Measurements from ENCODE around the gene CFAP299.
A peak's percentile ranks its signal among the peaks of the same experiment; 100 is the strongest.

The CFAP299 gene

DNA sequence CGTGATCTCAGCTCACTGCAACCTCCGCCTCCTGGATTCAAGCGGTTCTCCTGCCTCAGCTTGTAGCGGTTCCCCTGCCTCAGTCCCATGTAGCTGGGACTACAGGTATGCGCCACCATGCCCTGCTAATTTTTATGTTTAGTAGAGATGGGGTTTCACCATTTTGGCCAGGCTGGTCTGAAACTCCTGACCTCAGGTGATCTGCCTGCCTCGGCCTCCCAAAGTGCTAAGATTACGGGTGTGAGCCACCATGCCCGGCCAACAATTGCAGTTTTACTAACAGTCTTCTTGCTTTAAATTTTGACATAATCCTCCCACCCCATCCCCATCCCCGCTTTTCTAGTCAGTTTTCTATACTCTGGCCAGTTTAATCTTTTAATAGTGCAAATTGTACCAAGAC, 112.0 kb downstream of the CFAP299 start:
- DNase-seq (ENCODE audit: low read depth in 2 of 2) = no peak

DNA sequence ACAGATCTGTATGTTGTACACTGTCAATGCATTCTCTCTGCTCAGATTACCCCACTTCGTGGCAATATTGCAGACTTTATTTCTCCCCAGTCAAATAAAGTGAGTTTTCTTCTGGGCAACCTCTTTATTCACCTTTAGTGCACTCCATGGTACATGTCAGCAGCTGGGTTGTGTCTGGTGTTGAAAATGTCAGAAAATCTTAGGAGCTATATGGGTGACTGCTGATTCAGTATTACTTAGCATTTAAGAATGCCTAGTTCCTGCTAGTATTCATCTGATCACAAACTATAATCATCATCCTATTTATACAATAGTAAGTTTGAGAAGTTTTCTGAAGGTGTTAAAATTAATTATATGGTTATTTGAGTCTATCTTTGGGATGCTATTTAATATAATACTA, 112.5 kb downstream of the CFAP299 start:
- DNase-seq (ENCODE audit: low read depth in 2 of 2) = no peak

DNA sequence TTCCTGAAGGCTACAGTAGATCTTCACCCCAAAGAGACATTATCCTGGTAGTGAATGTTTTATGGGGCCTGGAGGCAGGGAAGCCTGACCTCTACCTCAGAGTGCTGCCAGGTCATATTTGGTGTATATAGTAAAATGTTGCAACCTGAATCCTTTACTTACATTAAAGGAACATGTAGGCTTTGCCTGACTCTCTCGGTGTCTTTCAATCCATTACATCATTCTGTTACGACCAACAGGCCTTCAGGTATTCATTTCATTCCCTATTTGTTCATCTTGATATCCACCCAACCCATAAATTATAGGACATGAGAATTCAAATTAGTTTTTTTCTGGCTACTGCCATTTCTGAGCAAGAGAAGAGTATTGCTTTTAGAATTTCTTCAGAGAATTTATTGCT, 116.5 kb downstream of the CFAP299 start:
- DNase-seq (ENCODE audit: low read depth in 2 of 2) = no peak

DNA sequence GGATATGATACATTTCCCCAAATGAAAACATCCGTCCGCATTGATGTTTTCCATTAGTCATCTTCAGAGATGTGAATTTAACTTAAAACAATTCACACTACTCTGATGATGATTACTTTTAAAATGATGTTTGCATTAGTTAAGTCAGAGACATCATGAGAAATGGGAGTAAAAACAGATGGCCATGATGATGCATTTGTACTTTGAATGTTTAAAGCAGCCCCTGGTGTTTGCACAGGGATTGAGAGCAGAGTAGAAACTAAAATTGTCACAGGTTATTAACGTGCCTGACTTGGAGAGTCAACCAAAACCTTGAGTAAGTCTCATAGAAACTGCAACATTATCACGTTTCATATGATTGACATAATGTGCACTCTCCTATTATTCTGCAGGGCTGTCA, 117.2 kb downstream of the CFAP299 start:
- no peak for DNase-seq (ENCODE audit: low read depth in 2 of 2)

DNA sequence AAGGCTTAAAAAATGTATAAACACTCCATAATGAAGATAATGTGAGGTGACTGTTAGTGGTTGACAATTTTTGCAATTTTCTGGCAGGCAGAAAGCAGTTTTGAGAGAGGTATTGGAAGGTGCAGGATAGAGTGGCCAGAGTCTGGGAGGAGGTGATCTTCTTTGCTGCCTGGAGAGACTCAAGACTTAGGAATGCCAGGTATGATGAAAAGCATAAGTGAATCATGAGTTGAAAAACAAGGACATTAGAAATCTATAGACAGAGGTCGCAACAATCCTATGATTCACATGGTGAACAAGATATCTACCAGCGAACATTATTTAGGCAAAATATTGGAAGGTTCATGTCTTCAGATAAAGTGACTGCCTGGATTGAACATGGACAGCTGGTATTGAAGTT, 118.5 kb downstream of the CFAP299 start:
- DNase-seq (ENCODE audit: low read depth in 2 of 2) = no peak

DNA sequence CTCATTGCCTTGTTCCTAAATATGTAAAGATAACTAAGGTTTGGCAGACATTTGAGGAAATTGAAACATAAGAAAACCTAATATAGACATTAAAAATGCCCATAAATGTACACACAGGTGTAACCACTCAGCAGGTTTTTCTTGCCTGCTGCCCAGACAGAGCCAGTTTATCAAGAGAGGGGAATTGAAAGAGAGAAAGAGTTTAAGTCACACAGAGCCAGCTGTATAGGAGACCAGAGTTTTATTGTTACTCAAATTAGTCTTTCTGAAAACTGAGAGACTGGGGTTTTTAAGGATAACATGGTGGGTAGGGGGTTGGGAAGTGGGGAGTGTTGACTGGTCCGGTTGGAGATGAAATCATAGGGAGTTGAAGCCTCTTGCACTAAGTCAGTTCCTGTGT, 119.0 kb downstream of the CFAP299 start:
- no peak for DNase-seq (ENCODE audit: low read depth in 2 of 2)

DNA sequence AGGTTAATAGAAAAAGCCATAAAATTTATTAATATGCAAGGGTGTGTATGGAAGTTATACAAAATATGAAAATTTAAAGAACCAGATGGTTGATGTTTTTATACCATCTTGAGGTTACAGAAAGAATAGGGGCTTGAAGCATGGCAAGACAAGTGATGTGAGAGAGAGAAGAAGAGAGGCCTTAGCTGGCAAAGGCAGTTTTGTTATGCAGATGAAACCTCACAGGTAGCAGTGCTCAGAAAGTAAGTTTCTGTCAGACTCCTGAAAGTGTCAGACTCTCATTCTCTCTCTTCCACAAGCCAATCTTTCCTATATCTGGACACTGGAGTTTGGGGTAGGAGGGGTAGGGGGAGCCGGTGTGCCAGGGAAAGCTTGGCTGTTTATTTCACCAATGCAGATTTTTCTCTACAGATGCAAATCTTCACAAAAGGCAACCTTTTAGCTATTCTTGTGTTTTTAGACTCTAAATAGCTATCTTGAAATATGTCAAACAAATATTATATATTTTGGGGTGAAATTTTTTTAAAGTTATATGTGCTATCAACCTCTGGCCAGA, 124.5 kb downstream of the CFAP299 start:
- no peak for DNase-seq (ENCODE audit: low read depth in 2 of 2)

DNA sequence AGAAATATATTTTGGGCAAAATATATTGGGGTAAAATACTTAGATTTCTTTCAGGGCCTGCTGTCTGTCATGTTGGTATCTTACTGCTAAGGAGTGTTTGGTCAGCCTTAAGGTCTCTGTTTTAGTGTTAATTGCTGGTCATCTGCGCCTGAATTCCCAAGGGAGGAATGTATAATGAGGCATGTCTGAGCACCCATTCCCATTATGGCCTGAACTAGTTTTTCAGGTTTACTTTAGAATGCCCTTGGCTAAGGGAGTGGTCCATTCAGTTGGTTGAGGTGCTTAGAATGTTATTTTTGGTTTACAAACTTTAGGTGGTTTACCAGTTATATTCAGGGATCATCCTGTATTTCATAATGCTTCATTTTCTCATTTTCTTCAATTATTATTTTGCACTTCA, 125.9 kb downstream of the CFAP299 start:
- no peak for DNase-seq (ENCODE audit: low read depth in 2 of 2)

DNA sequence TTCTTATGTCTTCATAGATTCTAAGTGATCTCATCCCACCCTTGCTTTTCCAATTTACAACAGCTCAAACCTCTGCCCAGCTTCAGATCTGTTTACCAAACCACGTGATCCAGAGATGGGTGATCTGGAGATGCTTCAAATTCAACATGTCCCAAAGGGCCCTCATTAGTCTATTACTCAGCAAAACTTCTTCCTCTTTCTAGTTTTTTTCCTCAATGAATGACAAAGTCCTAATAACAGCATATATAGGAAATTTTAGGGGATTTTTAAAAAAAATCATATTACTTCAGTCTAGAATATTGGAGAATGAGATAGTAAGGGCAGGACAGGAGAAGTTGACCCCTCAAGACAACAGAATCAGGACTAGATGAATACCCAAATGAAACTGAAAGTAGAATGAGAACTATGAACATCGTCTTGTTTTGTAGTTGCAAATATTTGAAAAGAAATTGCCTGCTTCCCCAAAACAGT, 127.1 kb downstream of the CFAP299 start:
- DNase-seq (ENCODE audit: low read depth in 2 of 2) = no peak

DNA sequence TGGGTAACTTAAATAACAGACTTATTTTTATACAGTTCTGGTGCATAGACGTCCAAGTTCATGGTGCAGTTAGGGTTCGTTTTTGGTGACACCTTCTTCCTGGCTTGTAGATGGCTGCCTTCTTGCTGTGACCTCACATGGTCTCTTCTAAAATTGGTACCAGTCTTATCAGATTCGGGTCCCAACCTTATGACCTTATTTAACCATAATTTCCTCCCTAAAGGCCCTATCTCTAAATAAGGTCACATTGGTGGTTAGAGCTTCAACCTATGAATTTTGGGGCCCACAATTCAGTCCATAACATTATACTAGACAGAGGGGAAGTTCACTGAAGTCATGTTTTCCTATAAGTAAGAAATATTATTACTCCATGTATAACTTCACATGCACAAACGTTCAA, 128.0 kb downstream of the CFAP299 start:
- DNase-seq (ENCODE audit: low read depth in 2 of 2) = no peak

DNA sequence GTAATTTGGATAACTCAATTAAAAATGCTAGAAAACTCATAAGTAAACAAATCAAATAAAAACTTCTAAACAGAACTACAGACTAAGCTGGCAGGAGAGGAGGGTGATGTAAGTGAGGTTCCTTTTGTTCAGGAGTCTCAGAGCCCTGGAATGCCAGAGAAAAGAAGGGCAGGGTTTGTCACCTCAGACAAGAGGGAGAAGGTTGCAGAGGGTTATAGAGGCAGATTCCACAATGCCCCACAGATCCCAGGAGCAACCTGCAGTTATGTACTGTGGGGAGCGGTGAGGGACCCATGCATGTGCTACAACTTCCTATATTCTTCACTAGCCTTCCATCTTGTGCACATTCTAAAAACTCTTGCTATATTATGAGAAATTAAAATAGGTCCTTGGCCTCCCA, 129.7 kb downstream of the CFAP299 start:
- DNase-seq (ENCODE audit: low read depth in 2 of 2) = no peak

DNA sequence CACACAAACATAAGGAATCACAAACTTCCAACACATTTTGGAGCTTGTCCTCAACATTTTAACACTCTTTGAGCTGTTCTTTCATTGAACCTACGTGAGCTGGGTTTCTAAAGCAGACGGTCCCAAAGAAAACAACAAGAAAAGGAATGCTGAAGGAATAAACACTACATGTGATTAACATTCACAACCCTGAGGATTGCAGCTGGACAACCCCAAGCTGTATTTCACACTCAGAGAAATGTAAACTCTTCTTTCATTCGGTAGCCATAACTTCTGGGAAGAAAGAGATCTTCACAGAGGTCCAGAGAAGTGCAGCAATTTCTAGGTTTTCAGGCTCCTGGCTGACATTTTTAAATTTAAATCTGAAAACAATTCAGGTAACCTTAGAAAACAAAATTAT, 130.2 kb downstream of the CFAP299 start:
- DNase-seq (ENCODE audit: low read depth in 2 of 2) = no peak

DNA sequence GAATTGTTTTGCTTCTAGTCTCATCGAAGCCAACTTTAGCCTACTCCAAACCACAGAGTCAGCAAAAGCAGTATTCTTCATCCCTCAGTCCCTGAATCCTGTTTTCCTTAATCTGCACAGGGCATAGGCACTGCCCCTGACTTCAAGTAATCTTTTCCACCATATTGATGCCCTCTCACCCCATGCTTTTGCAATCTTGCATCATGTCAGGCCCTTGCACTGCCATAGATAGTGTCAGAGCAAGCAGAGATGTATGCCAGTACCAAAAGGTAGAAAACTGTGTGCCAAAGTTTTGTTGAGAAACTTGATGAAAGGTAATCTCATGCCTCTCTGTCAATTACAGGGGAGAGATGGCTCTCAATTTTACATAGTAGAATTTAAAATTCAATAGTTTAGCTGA, 131.1 kb downstream of the CFAP299 start:
- no peak for DNase-seq (ENCODE audit: low read depth in 2 of 2)

DNA sequence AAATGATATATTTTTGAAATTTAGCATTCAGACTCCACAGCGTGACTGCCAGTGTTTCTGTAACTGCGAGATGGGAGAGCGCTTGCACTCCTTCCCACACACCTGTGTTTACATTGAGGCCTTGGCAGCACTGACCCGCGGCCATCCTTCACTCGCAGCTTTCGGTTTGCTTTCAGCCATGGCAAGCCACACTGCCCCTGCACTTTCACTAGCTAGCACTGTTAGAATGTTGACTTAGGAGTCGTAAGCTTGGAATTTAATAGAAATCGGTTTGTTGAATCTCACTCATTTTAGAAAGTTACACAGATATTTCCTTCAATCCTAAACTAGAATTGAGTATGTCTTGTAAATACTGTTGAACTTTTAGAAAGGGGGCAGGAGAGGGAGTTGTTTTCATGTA, 136.2 kb downstream of the CFAP299 start:
- no peak for DNase-seq (ENCODE audit: low read depth in 2 of 2)

DNA sequence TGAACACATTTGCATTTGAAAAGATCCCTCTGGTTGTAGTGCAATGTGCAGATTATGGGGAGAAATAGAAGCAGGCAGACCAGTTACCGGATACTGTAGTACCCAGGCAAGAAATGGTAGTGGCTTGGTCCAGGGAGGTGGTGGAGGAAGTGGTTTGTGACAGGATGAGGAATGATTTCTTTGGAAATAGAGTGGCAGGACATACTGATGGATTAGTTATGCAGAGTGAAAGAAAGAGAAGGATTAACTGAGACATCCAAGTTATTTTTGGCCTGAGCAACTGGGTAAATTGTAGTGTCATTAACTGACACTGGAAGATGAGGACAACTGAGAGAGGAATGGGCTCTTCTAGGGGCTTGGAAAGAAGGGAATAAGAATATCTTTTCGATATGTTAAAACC, 139.7 kb downstream of the CFAP299 start:
- DNase-seq (ENCODE audit: low read depth in 2 of 2) = no peak

DNA sequence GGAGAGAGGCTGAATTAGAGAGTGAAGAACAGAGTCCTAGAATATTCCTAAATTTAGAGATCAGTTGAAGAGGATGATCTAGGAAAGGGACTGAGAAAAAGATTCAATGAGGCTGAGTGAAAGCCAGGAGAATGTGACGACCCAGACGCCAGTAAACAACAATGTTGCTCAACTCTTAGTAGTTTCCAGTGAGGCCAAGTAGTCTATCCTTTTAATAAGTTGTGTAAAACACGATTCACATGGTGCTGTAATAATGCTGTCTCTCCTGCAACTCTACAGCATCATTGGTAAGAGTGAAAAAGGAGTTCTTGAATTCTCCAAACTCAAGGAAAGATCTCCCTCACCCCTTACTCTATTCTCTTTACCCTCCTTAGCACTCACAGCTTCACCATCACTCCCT, 140.3 kb downstream of the CFAP299 start:
- no peak for DNase-seq (ENCODE audit: low read depth in 2 of 2)

DNA sequence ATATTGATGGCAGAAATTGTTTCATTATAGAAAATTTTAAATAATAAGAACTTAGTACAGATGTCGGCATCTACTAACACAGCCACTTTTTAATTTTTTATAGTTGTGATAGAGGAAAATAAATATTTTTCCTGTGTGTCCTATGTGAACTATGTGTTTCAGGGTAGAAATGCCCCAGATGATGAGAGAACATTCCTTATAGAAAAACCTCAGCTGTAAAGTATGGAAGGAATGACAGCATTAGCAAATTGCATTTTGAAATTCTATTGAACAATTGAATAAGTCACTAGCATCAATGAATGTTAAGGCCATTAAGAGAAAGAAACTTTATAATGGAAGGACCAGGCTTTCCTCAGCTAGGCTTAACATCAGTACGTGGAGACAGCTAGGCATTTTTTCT, 149.2 kb downstream of the CFAP299 start:
- DNase-seq (ENCODE audit: low read depth in 2 of 2) = no peak

DNA sequence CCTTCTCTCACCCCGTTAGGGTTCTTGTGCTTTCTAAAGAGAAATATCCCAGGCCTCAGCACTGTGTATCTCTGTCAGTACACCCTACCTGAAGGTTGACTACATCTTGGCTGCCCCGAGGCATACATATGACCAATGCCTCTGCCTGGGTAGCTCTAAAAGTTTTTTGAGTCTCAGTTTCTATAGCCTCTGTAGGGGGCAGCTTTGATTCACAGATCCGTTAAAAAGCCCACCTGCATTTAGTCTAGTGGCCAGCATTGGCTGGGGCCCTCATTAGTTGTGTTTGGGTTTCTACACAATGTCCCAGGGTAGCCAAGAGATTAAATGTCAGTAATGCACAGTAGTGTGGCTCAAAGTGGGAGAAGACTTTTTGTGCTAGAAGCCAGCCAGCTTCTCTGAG, 151.1 kb downstream of the CFAP299 start:
- DNase-seq (ENCODE audit: low read depth in 2 of 2) = no peak

DNA sequence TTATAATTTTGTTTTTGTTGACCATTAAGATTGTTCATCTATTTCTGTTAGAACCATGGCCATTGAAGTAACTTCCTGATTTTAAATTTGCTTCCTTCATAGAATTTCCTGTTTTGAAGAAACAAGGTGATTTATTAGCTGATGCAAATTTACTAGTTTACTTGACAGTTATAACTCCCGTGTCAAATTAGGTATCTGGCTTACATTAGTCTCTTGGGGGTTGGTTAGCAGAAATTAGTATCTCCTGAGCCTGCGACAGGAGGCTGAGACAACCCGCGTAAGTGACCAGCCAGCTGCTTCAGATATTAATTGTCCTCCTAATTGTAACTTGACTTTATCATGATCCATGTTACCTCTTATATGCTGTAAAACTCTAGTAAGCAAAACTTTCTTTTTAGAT, 154.3 kb downstream of the CFAP299 start:
- no peak for DNase-seq (ENCODE audit: low read depth in 2 of 2)

DNA sequence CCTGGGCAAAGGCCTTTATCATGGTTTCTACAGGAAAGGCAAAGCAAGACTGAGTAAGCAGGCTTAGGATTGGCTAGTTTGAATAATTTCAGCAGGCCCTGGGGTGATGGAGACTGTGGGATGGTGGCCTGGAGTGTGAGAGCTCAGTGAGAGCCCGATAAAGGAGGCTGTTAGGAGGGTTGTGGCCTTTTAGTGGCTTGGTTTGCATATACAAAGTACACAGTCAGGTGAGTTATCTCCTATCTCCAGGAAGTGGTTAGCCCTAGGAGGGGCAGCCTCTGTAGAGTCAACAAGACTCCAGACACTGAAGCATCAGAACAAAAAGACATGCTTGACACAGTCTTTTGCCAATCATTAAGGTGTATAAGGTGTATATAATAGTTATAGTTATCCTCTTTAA, 157.2 kb downstream of the CFAP299 start:
- DNase-seq (ENCODE audit: low read depth in 2 of 2) = peak; percentile 2 to 25

DNA sequence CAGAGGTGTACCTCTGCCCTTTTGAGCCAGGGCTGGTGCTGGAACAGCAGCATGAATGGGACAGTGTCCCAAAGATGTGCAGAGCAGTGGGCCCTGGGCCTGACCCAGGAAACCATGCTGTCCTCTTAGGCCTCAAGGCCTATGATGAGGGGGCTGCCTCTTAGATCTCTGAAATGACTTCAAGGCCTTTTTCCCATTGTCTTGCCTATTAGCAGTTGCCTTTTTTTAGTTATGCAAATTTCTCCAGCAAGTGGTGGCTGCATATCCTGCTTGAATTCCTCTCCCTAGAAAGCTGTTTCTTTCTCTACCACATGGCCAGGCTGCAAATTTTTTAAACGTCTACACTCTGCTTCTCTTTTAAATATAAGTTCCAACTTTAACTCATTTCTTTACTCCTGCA, 160.3 kb downstream of the CFAP299 start:
- DNase-seq (ENCODE audit: low read depth in 2 of 2) = no peak

DNA sequence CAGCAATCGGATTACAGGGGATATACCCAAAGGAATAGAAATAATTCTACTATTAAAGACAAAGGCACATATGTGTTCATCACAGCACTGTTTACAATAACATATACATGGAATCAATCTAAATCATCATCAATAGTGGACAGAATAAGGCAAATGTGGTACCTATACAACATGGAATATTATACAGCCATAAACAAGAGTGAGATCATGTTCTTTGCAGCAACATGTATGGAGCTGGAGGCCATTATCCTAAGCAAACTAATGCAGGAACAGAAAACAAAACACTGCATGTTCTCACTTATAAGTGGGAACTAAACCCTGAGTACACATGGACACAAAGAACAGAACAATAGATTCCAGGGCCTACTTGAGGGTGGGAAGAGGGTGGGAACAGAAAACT, 163.2 kb downstream of the CFAP299 start:
- no peak for DNase-seq (ENCODE audit: low read depth in 2 of 2)

DNA sequence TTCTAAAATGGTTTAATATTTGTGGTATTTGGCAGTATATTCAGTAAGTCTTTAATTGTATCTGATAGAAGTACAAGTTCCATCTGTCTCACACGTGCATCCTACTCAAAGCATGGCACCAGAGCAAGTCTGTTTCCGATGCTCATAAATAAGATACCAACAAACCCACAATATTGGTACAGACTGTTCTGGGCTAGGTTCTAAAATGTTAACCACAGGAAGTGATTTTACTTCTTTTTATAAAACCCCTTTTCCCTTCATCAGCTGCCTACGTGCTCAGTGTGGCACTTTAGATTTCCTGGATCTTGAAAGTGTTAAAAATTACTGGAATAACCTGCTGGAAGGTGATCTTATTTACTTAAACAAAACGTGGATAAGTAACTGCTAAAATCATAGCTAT, 165.1 kb downstream of the CFAP299 start:
- DNase-seq (ENCODE audit: low read depth in 2 of 2) = no peak

DNA sequence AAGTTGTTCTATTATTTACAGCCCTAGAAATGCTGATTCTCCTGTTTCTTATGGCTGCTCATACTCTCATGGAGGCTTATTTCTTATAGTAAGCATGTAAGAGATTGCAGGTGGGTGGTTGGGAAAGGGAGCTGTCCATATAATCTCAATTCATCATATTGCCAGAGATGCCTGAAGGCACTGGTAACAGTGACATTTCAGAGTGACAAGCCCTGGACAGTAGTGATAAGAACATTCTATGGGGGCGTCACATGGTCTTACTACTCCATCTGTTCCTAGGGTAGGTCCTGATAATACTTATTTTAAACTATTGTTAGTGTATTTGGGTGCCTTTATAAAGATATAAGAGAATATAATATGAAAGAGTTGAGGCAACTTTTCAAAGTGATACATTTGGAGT, 171.5 kb downstream of the CFAP299 start:
- no peak for DNase-seq (ENCODE audit: low read depth in 2 of 2)

DNA sequence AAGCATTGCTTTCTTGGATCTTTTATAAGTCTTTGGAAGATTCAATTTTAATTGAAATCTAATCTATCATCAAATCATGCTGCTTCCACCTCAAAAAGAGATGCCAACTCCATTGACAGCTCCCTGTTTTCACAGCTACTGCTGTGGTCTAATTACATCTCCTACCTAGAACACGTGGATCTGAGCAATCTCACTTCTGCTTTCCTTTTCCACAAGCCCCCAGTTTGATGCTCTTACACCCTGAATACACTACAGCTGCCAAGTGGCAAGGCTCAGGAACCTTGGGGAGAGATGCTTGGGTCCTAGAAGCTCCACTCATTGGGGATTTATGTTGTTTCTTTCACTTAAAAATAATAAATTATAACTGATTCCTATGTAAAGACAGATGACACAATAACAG, 172.0 kb downstream of the CFAP299 start:
- DNase-seq (ENCODE audit: low read depth in 2 of 2) = no peak

Measured in stimulated activated CD8-positive, alpha-beta memory T cell treated with anti-CD3 and anti-CD28 coated beads, Interleukin-2, amount 100 ng/mL, for 1 hour (primary cell).